Epithelial cell of esophagus (primary cell): ENCODE results near the gene DGKB.

Source experiments
- DNase-seq: peaks from one replicate; pipeline ENCODE4 v3.0.0; 2010; ENCODE audit warnings: low read depth
- H3K4me3 ChIP-seq: 2 replicates; pipeline ENCODE4 v1.5.1; 2011; ENCODE audit warnings: mild to moderate bottlenecking, low read length, control low read depth
- TF ChIP-seq, protein P1 (sequence below): IDR thresholded peaks from 2 replicates; pipeline ENCODE4 v1.5.1; 2011; ENCODE audit warnings: low read depth, mild to moderate bottlenecking, low read length, control low read depth, inconsistent platforms; ENCODE audit not compliant: insufficient read depth; ENCODE audit errors: missing control alignments

DGKB gene

GRCh38 chr7:14351167-14351566, 551.4 kb downstream of the DGKB start:
- H3K4me3 ChIP-seq = no peak overlapping the region
- TF ChIP-seq, protein P1, sequence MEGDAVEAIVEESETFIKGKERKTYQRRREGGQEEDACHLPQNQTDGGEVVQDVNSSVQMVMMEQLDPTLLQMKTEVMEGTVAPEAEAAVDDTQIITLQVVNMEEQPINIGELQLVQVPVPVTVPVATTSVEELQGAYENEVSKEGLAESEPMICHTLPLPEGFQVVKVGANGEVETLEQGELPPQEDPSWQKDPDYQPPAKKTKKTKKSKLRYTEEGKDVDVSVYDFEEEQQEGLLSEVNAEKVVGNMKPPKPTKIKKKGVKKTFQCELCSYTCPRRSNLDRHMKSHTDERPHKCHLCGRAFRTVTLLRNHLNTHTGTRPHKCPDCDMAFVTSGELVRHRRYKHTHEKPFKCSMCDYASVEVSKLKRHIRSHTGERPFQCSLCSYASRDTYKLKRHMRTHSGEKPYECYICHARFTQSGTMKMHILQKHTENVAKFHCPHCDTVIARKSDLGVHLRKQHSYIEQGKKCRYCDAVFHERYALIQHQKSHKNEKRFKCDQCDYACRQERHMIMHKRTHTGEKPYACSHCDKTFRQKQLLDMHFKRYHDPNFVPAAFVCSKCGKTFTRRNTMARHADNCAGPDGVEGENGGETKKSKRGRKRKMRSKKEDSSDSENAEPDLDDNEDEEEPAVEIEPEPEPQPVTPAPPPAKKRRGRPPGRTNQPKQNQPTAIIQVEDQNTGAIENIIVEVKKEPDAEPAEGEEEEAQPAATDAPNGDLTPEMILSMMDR = no peak
- DNase-seq = no peak

GRCh38 chr7:14341200-14341775, 561.3 kb downstream of the DGKB start:
- no peak overlapping the region for H3K4me3 ChIP-seq
- TF ChIP-seq, protein P1 = no peak
- no peak for DNase-seq

DNA sequence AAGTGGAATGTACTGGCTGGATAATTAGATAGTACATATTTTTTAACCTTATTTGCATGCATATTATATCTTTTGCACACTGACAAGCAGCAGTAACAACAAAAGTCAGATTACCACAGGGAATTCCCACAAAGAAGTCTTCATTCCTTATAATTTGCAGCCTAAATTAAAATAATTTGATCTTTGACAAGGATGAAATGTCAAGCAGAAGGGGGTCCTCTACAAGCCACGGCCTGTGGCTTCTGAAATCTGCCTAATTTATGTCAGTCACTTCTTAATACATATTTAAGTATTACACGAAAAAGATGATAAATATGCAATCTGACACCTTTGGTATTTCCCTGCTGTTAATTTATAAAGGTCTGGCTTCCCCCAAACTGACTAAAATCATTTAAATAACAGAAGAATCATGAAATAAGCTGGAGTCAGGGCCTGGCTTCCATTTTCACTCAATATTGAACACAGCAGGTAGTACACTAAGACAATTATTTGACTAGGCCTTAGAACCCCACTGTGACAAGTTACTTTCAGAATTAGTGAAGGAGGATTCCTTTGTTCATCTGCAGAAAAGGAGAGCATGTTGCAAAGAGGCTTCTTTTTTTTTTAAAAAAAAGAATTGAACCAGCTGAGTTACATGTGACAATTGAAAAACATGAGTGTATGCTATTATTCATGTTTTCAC, 562.0 kb downstream of the DGKB start:
- H3K4me3 ChIP-seq = no peak overlapping the region
- TF ChIP-seq, protein P1 = no peak
- DNase-seq = no peak

GRCh38 chr7:14339861-14340260, 562.7 kb downstream of the DGKB start:
- no peak overlapping the region for H3K4me3 ChIP-seq
- TF ChIP-seq, protein P1 = no peak
- no peak for DNase-seq

DNA sequence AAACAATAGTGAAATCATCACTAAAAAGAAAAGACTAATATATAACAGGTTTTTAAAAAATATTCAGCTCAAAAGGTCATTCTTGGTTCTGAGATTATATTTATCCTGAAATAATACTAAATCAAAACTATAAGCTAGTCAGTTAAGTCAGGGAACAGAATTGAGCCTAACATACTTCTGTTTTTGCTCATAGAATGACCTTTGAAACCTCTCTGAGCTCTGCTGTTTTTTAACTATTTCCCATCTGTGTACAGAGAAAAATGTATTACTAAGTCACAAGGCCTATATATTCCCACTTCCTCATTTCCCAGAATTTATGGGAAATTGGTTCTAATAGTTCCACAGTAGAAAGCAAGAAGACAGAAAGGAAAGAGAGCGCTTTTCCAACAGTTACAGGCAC, 566.3 kb downstream of the DGKB start:
- no peak for DNase-seq
- H3K4me3 ChIP-seq = no peak overlapping the region
- TF ChIP-seq, protein P1 = no peak

- H3K4me3 ChIP-seq = no peak overlapping the region
- peak; percentile 6 for DNase-seq
- TF ChIP-seq, protein P1 = no peak
These were observed 570.4 kb downstream of the DGKB start for GRCh38 chr7:14332155-14332554.

DNA sequence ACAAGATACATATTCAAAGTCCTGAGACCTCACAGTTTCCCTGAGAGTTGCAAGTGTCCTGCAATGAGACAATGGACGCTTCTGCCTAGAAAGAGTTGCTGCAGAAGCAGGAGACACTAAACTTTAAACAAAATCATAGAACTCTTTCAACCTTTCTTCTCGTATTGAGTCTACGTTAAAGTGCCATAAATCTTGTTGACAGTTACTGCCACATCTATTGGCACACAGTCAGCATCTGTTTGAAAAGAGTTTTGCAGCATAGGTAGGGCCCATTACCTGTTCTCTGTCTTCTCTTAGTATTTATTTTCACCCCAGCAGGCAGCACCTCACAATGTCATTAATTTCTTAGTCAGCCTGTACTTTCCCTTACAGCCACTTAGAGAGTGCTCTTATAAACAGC, 577.8 kb downstream of the DGKB start:
- TF ChIP-seq, protein P1 = no peak
- DNase-seq = no peak
- H3K4me3 ChIP-seq = no peak overlapping the region
